Measurements from ENCODE around the gene P3H2.

DNA sequence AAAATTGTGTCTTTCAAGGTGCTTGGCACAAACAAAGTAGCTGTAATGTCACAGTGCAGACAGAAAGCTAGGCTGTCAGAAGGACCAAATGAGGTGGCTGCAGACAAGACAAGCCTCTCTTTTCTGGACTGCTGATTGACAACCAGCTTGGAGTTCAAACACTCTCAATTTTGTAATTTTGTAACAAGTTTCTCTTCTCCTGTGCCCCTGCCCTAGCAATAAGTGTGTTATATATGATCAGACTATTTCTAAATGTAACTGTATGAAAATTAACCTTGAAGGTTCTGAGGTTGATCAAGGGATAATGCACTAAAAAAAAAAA lies 172.0 kb downstream of the P3H2 start:
- no peak for TF ChIP-seq SUZ12 (IDR thresholded peaks at IDR 0.05; ENCODE audit: extremely low read depth, insufficient read depth, insufficient read length)
- TF ChIP-seq ZNF274 (IDR thresholded peaks at IDR 0.05; ENCODE audit: low read depth, low read length), result no peak
- no peak for TF ChIP-seq YY1 (IDR thresholded peaks at IDR 0.05; ENCODE audit: insufficient read depth, insufficient read length)
